ENCODE results near the gene DNPEP.
"Not testable (repeated sequence)": the region's sequence is repeated elsewhere in the genome, so short reads cannot be mapped to it uniquely, and the experiment has no call there.

DNPEP gene

GRCh38 chr2:219402665-219403515, 15.2 kb upstream of the DNPEP start:
- no peak overlapping the region for H3K4me3 ChIP-seq (ENCODE audit: low read depth, low read length)

DNA sequence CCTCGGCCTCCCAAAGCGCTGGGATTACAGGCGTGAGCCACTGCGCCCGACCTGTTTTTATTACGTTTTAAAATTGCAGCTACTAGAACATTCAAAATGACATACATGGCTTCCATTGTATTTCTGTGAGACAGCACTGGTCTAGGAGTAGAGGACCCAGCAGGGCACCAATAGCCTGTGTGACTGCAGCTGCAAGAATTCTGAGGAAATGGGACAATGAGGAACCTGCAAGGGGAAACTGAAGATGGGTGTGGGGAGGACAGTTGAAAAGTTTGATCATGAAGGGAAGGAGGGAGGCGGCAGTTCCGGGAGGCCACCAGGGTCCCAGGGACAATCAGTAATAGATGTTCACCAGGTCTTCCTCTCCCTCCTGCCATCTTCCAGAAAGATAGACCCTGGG, 13.9 kb upstream of the DNPEP start:
- no peak overlapping the region for H3K4me3 ChIP-seq (ENCODE audit: low read depth, low read length)

- no peak overlapping the region for H3K4me3 ChIP-seq (ENCODE audit: low read depth, low read length)
These were observed 12.8 kb upstream of the DNPEP start for GRCh38 chr2:219400562-219400961.

GRCh38 chr2:219399716-219400478, 12.2 kb upstream of the DNPEP start:
- no peak overlapping the region for H3K4me3 ChIP-seq (ENCODE audit: low read depth, low read length)

GRCh38 chr2:219398721-219399363, 11.1 kb upstream of the DNPEP start:
- H3K4me3 ChIP-seq (ENCODE audit: low read depth, low read length), result no peak overlapping the region

GRCh38 chr2:219396863-219397457, 9.2 kb upstream of the DNPEP start:
- H3K4me3 ChIP-seq (ENCODE audit: low read depth, low read length), result no peak overlapping the region

GRCh38 chr2:219395609-219396008, 7.9 kb upstream of the DNPEP start:
- H3K4me3 ChIP-seq (ENCODE audit: low read depth, low read length), result no peak overlapping the region

DNA sequence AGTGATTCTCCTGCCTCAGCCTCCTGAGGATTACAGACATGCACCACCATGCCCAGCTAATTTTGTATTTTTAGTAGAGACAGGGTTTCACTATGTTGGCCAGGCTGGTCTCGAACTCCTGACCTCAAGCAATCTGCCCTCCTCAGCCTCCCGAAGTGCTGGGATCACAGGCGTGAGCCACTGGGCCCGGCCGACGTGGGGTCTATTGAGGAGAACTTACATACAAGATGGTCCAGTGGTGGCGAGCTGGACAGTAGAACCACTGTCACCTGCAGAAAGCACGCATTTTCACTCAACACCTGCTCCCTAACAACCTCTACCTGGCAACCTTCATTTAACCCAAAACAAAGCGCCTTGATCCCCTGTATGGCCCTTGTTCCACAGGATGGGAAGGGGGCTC, 7.3 kb upstream of the DNPEP start:
- not testable (repeated sequence) for H3K4me3 ChIP-seq (ENCODE audit: low read depth, low read length)

- H3K4me3 ChIP-seq (ENCODE audit: low read depth, low read length), result no peak overlapping the region
These were observed 5.0 kb upstream of the DNPEP start for GRCh38 chr2:219392754-219393153.

DNA sequence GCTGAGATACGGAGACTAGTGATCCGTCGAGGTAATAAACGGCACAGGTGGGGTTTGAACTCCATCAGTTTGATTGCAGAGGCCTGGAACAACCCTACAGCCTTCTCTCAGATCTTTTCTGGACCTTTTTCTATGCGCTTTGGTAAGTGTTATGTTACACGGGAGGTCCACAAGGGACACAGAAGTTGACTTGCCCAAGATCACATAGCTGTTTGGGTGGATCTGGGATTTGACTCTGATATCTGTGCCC, 1.1 kb upstream of the DNPEP start:
- H3K4me3 ChIP-seq (ENCODE audit: low read depth, low read length), result peak overlapping the region; percentile 50

DNA sequence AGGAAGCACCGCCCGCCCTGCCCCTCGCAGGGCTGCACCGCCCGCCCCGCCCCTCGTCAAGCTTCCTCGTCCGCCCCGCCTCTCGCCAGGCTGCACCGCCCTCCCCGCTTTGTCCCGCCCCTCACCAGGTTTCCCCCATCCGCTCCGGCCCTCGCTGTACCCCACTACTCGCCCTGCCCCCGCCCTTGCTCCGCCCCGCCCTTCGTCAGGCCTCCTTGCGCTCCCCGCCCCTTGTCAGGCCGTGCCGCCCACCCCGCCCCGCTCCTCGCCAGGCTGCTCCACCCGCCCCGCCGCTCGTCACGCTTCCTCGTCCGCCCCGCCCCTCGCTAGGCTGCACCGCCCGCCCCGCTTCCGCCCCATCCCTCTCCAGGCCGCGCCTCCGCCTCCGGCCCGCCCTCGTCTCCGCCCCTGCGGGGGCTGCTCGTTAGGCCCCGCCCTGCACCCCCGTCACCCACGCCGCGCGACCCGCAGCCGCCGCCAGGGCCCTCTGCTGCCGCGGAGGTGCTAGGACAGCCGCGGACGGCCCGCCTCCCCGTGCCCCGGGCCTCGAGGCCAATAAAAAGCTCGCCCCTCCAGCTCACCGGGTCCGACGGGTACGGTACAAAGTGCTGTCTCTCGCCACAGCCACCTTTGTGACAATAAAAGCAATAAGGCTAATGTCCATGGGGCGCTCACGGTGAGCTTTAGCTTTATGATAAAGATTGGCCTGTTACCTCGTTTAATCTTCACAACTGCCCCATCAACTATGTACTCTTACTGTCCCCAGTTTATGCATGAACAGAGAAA, 602 bp upstream of the DNPEP start:
- H3K4me3 ChIP-seq (ENCODE audit: low read depth, low read length), result peak overlapping the region; percentile 50

- peak overlapping the region; percentile 70 for H3K4me3 ChIP-seq (ENCODE audit: low read depth, low read length)
These were observed 1.0 kb downstream of the DNPEP start for GRCh38 chr2:219386532-219387280.

DNA sequence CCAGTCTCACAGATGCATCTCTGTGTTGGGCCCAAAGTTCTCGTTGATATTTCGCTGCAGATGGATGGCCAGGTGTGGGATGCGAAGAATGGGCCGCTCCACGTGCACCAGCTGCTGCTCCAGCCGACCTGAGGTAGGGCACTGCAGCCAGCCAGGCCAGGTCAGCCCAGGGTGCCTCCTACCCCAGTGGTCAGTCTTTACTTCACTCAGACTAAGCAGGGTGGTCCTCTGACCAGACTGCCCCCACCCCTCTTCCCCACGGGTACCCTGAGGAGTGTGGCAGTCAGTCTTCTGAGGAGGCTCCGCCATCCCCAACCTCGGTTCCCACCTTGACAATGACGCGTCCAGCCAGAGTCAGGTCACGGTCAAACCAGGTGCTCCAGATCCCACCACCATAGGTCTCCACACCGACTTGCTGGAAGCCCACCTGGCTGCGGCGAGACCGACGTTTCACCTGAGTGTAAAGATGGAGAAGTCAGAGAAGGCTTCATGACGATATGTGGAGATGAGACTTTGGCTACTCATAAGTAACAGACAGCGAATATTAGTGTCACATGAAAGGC, 1.7 kb downstream of the DNPEP start:
- H3K4me3 ChIP-seq (ENCODE audit: low read depth, low read length), result no peak overlapping the region

DNA sequence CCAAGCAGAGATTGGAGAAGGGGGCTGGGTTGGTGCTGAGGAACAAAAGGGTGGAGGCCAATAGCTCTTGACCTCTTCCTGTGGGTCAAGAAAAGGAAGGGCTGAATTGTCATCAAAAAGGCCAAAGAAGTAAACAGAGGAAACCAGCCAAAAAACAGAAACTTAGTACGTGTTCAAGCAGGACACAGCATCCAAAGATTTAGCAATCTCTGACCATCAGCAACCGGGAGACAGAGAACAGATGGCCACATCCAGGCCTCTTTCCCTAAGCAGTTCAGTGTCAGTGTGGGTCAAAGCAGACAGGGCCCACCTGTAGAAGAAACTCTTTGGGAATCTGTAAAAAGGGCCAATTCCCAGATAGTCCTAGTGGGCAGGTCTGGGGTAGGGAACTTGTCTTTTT, 2.9 kb downstream of the DNPEP start:
- no peak overlapping the region for H3K4me3 ChIP-seq (ENCODE audit: low read depth, low read length)

DNA sequence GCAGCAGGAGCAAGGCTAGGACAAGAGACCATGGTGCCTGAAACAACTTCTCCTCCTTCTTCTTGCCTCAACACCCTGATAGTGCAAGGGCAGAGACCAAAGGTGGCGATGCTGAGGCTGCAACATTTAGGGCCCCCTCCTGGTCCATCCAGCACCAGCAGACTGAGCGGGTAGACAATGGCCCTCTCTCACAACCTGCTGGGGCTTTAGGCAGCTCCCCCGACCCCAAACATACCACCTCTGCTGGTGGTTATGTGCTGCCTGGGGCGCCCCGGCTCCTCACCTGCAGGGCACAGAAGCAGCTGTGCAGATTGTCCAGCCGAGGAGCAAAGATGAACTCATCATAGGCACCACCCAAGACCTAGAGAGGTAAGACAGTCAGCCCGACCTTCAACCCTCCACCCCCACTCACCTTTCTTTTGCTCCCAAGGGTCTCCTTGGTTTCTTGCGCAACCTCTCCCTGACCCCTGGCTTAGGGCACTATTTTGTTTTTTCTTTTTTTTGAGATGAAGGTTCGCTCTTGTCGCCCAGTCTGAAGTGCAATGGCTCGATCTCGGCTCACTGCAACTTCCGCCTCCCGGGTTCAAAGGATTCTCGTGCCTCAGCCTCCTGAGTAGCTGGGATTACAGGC, 3.5 kb downstream of the DNPEP start:
- H3K4me3 ChIP-seq (ENCODE audit: low read depth, low read length), result no peak overlapping the region

DNA sequence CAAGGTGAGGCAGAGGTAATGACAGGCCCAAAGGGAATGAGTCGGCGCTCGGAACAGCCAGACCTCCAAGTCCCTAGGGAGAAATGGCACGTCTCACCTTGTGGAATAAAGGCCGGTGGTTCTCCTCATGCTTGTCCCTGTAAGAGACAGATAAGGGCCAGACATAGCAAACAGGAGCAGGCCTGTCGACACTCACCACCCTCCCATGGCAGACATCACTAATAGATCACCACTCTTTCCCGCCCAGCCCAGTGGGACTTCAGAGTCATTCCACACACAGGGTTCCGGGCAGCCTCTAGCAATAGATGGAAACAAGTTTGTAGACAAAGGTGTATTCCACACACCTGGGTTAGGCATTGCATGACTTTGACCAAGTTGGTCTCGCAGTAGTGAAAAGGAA, 6.3 kb downstream of the DNPEP start:
- H3K4me3 ChIP-seq (ENCODE audit: low read depth, low read length), result no peak overlapping the region

GRCh38 chr2:219380926-219381325, 6.8 kb downstream of the DNPEP start:
- H3K4me3 ChIP-seq (ENCODE audit: low read depth, low read length), result no peak overlapping the region

DNA sequence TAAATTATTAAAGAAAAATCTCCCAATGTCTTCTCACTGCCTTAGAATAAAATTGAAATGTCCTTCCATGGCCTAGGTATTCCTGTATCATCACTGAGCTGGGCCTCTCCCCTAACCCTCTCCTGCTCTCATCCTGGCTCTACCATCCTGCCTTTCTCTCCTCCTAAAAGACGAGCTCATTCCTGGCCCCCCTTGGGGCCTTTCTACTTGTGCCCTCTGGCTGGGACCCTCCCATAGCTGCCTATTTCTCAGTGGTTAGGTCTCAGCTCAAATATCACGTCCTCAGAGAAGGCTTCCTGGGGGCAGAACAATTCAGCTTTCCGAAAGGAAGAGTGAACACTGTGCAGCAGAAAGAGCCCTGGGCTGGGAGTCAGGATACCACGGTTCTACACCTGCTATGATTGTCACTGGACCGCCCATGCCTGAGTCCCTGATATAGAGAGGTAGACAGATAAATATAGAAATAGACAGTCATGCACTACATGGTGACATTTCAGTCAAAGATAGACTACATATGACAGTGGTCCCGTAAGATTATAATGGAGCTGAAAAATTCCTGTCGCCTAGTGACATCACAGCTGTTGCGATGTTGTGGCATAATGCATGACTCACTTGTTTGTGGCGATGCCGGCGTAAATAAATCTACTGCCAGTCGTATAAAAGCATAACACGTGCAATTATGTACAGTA, 9.4 kb downstream of the DNPEP start:
- H3K4me3 ChIP-seq (ENCODE audit: low read depth, low read length), result no peak overlapping the region

DNA sequence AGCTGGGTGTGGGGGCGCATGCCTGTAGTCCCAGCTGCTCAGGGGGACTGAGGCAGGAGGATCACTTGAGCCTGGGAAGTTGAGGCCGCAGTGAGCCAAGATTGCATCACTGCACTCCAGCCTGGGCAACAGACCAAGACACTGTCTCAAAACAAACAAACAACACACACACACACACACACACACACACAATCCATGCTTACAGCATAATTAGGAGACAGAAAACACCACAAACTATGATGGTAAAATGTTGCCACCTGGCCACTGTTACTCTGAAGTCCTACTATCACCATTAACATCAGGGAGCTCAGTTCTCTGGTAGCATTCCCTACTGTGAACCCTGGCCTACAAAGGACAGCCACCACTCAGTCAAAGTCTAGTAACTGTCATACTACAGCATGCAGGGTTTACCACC, 18.3 kb downstream of the DNPEP start:
- no peak overlapping the region for H3K4me3 ChIP-seq (ENCODE audit: low read depth, low read length)

All from iPS-11a (cell line).